Mesodermal cell (in vitro differentiated cells): ENCODE results near the gene LRRC26.

Experiments used
- H3K27ac ChIP-seq: 2 replicates; pipeline ENCODE4 v1.7.0; 2013; ENCODE audit warnings: mild to moderate bottlenecking, low read depth, low read length, moderate library complexity; ENCODE audit not compliant: severe bottlenecking
- H3K36me3 ChIP-seq: 2 replicates; pipeline ENCODE4 v1.7.1; 2013; ENCODE audit warnings: mild to moderate bottlenecking, low read length, moderate library complexity; ENCODE audit not compliant: control insufficient read depth, insufficient read depth
- H3K4me1 ChIP-seq: one replicate; pipeline ENCODE4 v1.7.1; 2013; ENCODE audit warnings: mild to moderate bottlenecking, low read length; ENCODE audit not compliant: insufficient read depth, control insufficient read depth, poor library complexity, severe bottlenecking
- H3K4me3 ChIP-seq: 2 replicates; pipeline ENCODE4 v1.7.0; 2013; ENCODE audit warnings: low read length, control low read depth, mild to moderate bottlenecking; ENCODE audit not compliant: insufficient read depth, poor library complexity, severe bottlenecking; ENCODE audit errors: extremely low read depth
- H3K9me3 ChIP-seq: 2 replicates; pipeline ENCODE4 v1.7.1; 2013; ENCODE audit warnings: mild to moderate bottlenecking, low read length, moderate library complexity; ENCODE audit not compliant: control insufficient read depth
- WGBS, 2 experiments: methylation state at CpG; one replicate each; pipeline ENCODE4 v1.1.5; 2013; ENCODE audit warnings: missing lambda C conversion rate in 2 of 2; ENCODE audit not compliant: insufficient coverage in 2 of 2; 5-methylcytosine and 5-hydroxymethylcytosine counted together

The LRRC26 gene

GRCh38 chr9:137198051-137198901 is 28.4 kb upstream of the LRRC26 start:
- Histone ChIP-seq H3K36me3 (no peaks in the 10 kb centered on the region), H3K4me1 (peaks cover 15% of the 10 kb centered on the region), H3K4me3 (no peak overlapping the region), H3K27ac (no peak overlapping the region), H3K9me3 (no peaks in the 10 kb centered on the region)
- 93 to 94% methylated on average over 16 to 19 of the region's 19 CpGs for WGBS, 2 experiments

- Histone ChIP-seq H3K36me3 (peaks cover 13% of the 10 kb centered on the region), H3K4me3 (no peak overlapping the region), H3K9me3 (no peaks in the 10 kb centered on the region), H3K27ac (no peak overlapping the region), H3K4me1 (peaks cover 8% of the 10 kb centered on the region)
- 93 to 97% methylated on average over 20 to 21 of the region's 21 CpGs for WGBS, 2 experiments
Measured at GRCh38 chr9:137195525-137196220, 25.8 kb upstream of the LRRC26 start.

GRCh38 chr9:137194909-137195308 is 25.1 kb upstream of the LRRC26 start:
- Histone ChIP-seq H3K4me3 (no peak overlapping the region), H3K9me3 (no peaks in the 10 kb centered on the region), H3K27ac (no peak overlapping the region), H3K36me3 (peaks cover 19% of the 10 kb centered on the region), H3K4me1 (peaks cover 14% of the 10 kb centered on the region)
- 80 to 96% methylated on average over 6 to 7 of the region's 10 CpGs for WGBS, 2 experiments

- peaks cover 19% of the 10 kb centered on the region for H3K4me1 ChIP-seq
- no peak overlapping the region for H3K4me3 ChIP-seq
- no peaks in the 10 kb centered on the region for H3K9me3 ChIP-seq
- H3K36me3 ChIP-seq = peaks cover 20% of the 10 kb centered on the region
- 85 to 87% methylated on average over 13 to 16 of the region's 16 CpGs for WGBS, 2 experiments
- no peak overlapping the region for H3K27ac ChIP-seq
Measured at GRCh38 chr9:137194388-137194787, 24.5 kb upstream of the LRRC26 start.

- Histone ChIP-seq H3K4me3 (no peak overlapping the region), H3K9me3 (no peaks in the 10 kb centered on the region), H3K36me3 (peaks cover 20% of the 10 kb centered on the region), H3K4me1 (peaks cover 14% of the 10 kb centered on the region), H3K27ac (no peak overlapping the region)
- 97 to 98% methylated on average over 8 to 9 of the region's 14 CpGs for WGBS, 2 experiments
Measured at GRCh38 chr9:137193771-137194170, 23.9 kb upstream of the LRRC26 start.

- peaks cover 20% of the 10 kb centered on the region for H3K36me3 ChIP-seq
- H3K27ac ChIP-seq = no peak overlapping the region
- WGBS, 2 experiments = 90 to 92% methylated on average over 2 of the region's 2 CpGs
- H3K9me3 ChIP-seq = no peaks in the 10 kb centered on the region
- no peak overlapping the region for H3K4me3 ChIP-seq
- peaks cover 12% of the 10 kb centered on the region for H3K4me1 ChIP-seq
Measured at GRCh38 chr9:137192859-137193258, 23.0 kb upstream of the LRRC26 start.

- Histone ChIP-seq H3K4me1 (peaks cover 16% of the 10 kb centered on the region), H3K4me3 (no peak overlapping the region), H3K36me3 (peaks cover 20% of the 10 kb centered on the region), H3K9me3 (no peaks in the 10 kb centered on the region), H3K27ac (no peak overlapping the region)
- 91 to 100% methylated on average over 4 to 9 of the region's 10 CpGs for WGBS, 2 experiments
Measured at GRCh38 chr9:137192448-137192780, 22.6 kb upstream of the LRRC26 start.

GRCh38 chr9:137191691-137192447 is 22.0 kb upstream of the LRRC26 start:
- H3K4me3 ChIP-seq = no peak overlapping the region
- 94 to 95% methylated on average over 10 to 17 of the region's 22 CpGs for WGBS, 2 experiments
- no peak overlapping the region for H3K27ac ChIP-seq
- H3K4me1 ChIP-seq = peaks cover 21% of the 10 kb centered on the region
- peaks cover 26% of the 10 kb centered on the region for H3K36me3 ChIP-seq
- no peaks in the 10 kb centered on the region for H3K9me3 ChIP-seq

GRCh38 chr9:137191245-137191644 is 21.4 kb upstream of the LRRC26 start:
- WGBS, 2 experiments = 100% methylated on average over 1 to 3 of the region's 3 CpGs
- H3K4me3 ChIP-seq = no peak overlapping the region
- H3K36me3 ChIP-seq = peaks cover 31% of the 10 kb centered on the region
- peaks cover 21% of the 10 kb centered on the region for H3K4me1 ChIP-seq
- no peaks in the 10 kb centered on the region for H3K9me3 ChIP-seq
- no peak overlapping the region for H3K27ac ChIP-seq

- Histone ChIP-seq H3K27ac (no peak overlapping the region), H3K4me3 (no peak overlapping the region), H3K36me3 (peaks cover 39% of the 10 kb centered on the region), H3K4me1 (peaks cover 21% of the 10 kb centered on the region), H3K9me3 (no peaks in the 10 kb centered on the region)
- whole genome bisulfite sequencing, 2 experiments = 91 to 100% methylated on average over 2 to 7 of the region's 9 CpGs
Measured at GRCh38 chr9:137190315-137190856, 20.5 kb upstream of the LRRC26 start.
